ENCODE results near the gene DUX4. TPM values are rescaled to one million over a fixed set of nuclear protein-coding genes. Genes with fewer than 3 reads are reported as not detected.

The DUX4 gene
- total and polyA plus RNA-seq, 3 donors from 2014 or later = 1.1 TPM; not detected in 2

Small RNA genes within 50 kb of the gene (small RNA-seq; reads per million reads assigned to genes)
- 0 reads per million in 2 donors for gene AC215524.1

Other genes with a start within 250 kb of the DUX4 start
- 10 to 100 TPM; 34.6 to 36.0 TPM for gene FRG1, start 232.9 kb upstream of the DUX4 start, total RNA-seq
- gene FRG1, start 232.9 kb upstream of the DUX4 start, polyA plus RNA-seq (ENCODE audit: insufficient read depth, low read depth, low replicate concordance) = 26.2 TPM
- under 1 TPM in 1 of 2 donors, not detected in 1; 0.24 TPM for gene FRG2, start 146.5 kb upstream of the DUX4 start, total RNA-seq
- 0.24 TPM for gene FRG2, start 146.5 kb upstream of the DUX4 start, polyA plus RNA-seq (ENCODE audit: insufficient read depth, low read depth, low replicate concordance)
- not detected for gene DBET, start 109.3 kb upstream of the DUX4 start, total RNA-seq
- gene DBET, start 109.3 kb upstream of the DUX4 start, polyA plus RNA-seq (ENCODE audit: insufficient read depth, low read depth, low replicate concordance) = not detected

Data from testis (tissue), 3 donors.